SU-DHL-6 (cell line): ENCODE data around the gene MTFR1L.

Experiments
- H2AFZ ChIP-seq: fragments of 200-600 bp; sonication (generic); 2 replicates; pipeline ENCODE4 v1.6.1; 2014; ENCODE audit warnings: low read depth, mild to moderate bottlenecking, moderate library complexity, mixed read lengths, antibody characterized with exemption, low read length; ENCODE audit not compliant: severe bottlenecking
- H3F3A ChIP-seq: fragments of 200-600 bp; shearing (Covaris generic); 2 replicates; pipeline ENCODE4 v1.6.0; 2016; ENCODE audit warnings: antibody characterized with exemption, mild to moderate bottlenecking; ENCODE audit not compliant: insufficient read depth
- H3K27ac ChIP-seq: fragments of 200-600 bp; sonication (generic); 2 replicates; pipeline ENCODE4 v1.5.1; 2016; ENCODE audit warnings: low read depth, mild to moderate bottlenecking, low read length, moderate library complexity, mixed read lengths
- H3K27me3 ChIP-seq: fragments of 200-600 bp; sonication (generic), shearing (Covaris generic); 2 replicates; pipeline ENCODE4 v1.6.0; 2014; ENCODE audit warnings: mild to moderate bottlenecking, low read length
- H3K36me3 ChIP-seq: fragments of 200-600 bp; sonication (generic); 2 replicates; pipeline ENCODE4 v1.6.1; 2014; ENCODE audit warnings: mild to moderate bottlenecking, low read length, mixed read lengths
- H3K4me2 ChIP-seq: fragments of 300-600, 200-600 bp; shearing (Covaris generic), sonication (generic); 2 replicates; pipeline ENCODE4 v1.6.0; 2014; ENCODE audit warnings: low read length, low read depth, mild to moderate bottlenecking; ENCODE audit not compliant: poor library complexity, severe bottlenecking
- H3K4me3 ChIP-seq: fragments of 200-600 bp; sonication (generic); 2 replicates; pipeline ENCODE4 v1.5.1; 2014; ENCODE audit warnings: antibody characterized with exemption, low read length, mild to moderate bottlenecking, mixed read lengths; ENCODE audit not compliant: insufficient read depth, poor library complexity, severe bottlenecking
- H3K79me2 ChIP-seq: fragments of 200-600 bp; sonication (generic); 2 replicates; pipeline ENCODE4 v1.6.1; 2014; ENCODE audit warnings: mild to moderate bottlenecking, low read length, moderate library complexity; ENCODE audit not compliant: insufficient read depth
- H3K9ac ChIP-seq: fragments of 200-600 bp; sonication (generic); 2 replicates; pipeline ENCODE4 v1.7.0; 2014; ENCODE audit warnings: mild to moderate bottlenecking, low read length
- H3K9me2 ChIP-seq: fragments of 200-600 bp; sonication (generic); replicated peaks from 2 replicates; pipeline ENCODE4 v1.6.1; 2014; ENCODE audit warnings: low read length; ENCODE audit not compliant: insufficient read depth
- H3K9me3 ChIP-seq: fragments of 200-600 bp; sonication (generic); 2 replicates; pipeline ENCODE4 v1.6.1; 2014; ENCODE audit warnings: low read length, mixed read lengths; ENCODE audit not compliant: insufficient read depth
- H4K20me1 ChIP-seq: fragments of 200-600 bp; sonication (generic); 2 replicates; pipeline ENCODE4 v1.6.1; 2014; ENCODE audit warnings: low read depth, mild to moderate bottlenecking, antibody characterized with exemption, low read length, moderate library complexity, mixed read lengths
- EZH2phosphoT487 ChIP-seq: fragments of 200-600 bp; sonication (generic), shearing (Covaris generic); conservative IDR thresholded peaks from 2 replicates; pipeline ENCODE4 v1.6.1; 2018; ENCODE audit warnings: mild to moderate bottlenecking, antibody characterized with exemption, low read length, moderate library complexity, mixed read lengths
- TF ChIP-seq, protein P1 (sequence below): fragments of 200-600 bp; sonication (generic); IDR thresholded peaks from one replicate; pipeline ENCODE4 v1.5.1; 2017; ENCODE audit warnings: antibody characterized with exemption, mild to moderate bottlenecking, low read length, moderate library complexity; ENCODE audit not compliant: insufficient read depth, poor library complexity, severe bottlenecking

Gene MTFR1L

DNA sequence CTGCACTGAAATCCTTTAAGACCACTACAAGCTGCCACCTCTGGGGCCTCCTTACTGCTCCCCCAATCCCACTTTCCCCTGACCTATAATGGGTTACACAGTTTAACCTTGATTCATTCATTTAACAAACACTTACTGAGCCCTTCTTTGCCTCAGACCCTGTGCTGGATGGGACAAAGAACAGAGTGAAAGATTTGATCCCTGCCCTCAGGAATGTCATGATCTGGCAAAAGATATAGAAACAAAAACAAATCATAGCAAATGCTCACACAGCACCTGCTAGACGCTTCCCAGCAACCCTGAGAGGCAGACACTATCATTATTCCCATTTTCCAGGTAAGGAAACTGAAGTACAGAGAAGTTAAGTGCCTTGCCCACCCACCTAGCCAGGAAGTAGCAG, 46.5 kb downstream of the MTFR1L start:
- H3K4me2 ChIP-seq, result no peak overlapping the region
- H3K36me3 ChIP-seq, result no peaks in the 10 kb centered on the region
- H3K9me2 ChIP-seq, result no peaks in the 10 kb centered on the region
- H4K20me1 ChIP-seq, result no peaks in the 10 kb centered on the region
- H3K4me3 ChIP-seq, result no peak overlapping the region
- no peaks in the 10 kb centered on the region for H3F3A ChIP-seq
- no peaks in the 10 kb centered on the region for H3K9me3 ChIP-seq
- H2AFZ ChIP-seq, result no peak overlapping the region
- no peaks in the 10 kb centered on the region for H3K27me3 ChIP-seq
- TF ChIP-seq EZH2phosphoT487, result no peak
- TF ChIP-seq, protein P1, sequence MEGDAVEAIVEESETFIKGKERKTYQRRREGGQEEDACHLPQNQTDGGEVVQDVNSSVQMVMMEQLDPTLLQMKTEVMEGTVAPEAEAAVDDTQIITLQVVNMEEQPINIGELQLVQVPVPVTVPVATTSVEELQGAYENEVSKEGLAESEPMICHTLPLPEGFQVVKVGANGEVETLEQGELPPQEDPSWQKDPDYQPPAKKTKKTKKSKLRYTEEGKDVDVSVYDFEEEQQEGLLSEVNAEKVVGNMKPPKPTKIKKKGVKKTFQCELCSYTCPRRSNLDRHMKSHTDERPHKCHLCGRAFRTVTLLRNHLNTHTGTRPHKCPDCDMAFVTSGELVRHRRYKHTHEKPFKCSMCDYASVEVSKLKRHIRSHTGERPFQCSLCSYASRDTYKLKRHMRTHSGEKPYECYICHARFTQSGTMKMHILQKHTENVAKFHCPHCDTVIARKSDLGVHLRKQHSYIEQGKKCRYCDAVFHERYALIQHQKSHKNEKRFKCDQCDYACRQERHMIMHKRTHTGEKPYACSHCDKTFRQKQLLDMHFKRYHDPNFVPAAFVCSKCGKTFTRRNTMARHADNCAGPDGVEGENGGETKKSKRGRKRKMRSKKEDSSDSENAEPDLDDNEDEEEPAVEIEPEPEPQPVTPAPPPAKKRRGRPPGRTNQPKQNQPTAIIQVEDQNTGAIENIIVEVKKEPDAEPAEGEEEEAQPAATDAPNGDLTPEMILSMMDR, result no peak
- H3K27ac ChIP-seq, result no peak overlapping the region
- no peak overlapping the region for H3K9ac ChIP-seq
- H3K79me2 ChIP-seq, result no peaks in the 10 kb centered on the region

DNA sequence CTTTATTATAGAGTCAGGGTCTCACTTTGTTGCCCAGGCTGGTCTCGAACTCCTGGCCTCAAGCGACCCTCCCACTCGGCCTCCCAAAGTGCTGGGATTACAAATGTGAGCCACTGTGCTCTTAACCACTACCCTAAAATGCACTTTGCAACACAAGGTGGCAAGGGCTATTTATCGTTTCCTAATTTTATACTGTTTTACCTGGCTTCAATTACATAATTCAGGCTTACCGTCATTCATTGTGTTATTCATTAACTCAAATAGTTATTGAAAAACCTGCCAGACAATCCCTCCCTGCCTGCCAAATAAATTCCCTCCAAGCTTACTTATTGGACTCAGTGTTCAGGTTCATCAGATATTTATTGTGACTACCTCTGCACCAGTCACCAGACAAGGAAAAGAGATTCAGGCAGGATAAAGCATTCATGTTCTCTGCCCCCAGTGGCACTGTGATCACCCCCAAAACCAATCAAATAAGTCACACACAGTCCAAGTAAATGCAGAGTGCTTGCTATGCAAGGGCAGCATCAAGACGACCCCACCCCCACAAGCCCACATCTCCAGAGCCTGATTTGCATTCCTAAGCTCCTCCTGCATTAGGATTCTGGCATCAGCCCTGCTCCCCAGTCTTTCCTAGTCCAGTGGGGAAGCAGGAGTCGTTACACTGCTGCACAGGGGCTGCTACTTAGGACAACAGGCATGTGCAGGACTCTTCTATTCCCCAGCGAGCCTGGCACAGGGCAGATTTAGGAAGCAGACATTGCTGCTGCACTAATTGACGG, 47.6 kb downstream of the MTFR1L start:
- no peak overlapping the region for H3K27ac ChIP-seq
- no peak overlapping the region for H3K4me2 ChIP-seq
- no peaks in the 10 kb centered on the region for H3F3A ChIP-seq
- no peaks in the 10 kb centered on the region for H3K9me3 ChIP-seq
- no peaks in the 10 kb centered on the region for H4K20me1 ChIP-seq
- TF ChIP-seq, protein P1, result no peak
- TF ChIP-seq EZH2phosphoT487, result no peak
- H3K27me3 ChIP-seq, result no peaks in the 10 kb centered on the region
- H3K79me2 ChIP-seq, result no peaks in the 10 kb centered on the region
- no peak overlapping the region for H2AFZ ChIP-seq
- H3K36me3 ChIP-seq, result no peaks in the 10 kb centered on the region
- no peak overlapping the region for H3K9ac ChIP-seq
- H3K4me3 ChIP-seq, result no peak overlapping the region
- H3K9me2 ChIP-seq, result no peaks in the 10 kb centered on the region

DNA sequence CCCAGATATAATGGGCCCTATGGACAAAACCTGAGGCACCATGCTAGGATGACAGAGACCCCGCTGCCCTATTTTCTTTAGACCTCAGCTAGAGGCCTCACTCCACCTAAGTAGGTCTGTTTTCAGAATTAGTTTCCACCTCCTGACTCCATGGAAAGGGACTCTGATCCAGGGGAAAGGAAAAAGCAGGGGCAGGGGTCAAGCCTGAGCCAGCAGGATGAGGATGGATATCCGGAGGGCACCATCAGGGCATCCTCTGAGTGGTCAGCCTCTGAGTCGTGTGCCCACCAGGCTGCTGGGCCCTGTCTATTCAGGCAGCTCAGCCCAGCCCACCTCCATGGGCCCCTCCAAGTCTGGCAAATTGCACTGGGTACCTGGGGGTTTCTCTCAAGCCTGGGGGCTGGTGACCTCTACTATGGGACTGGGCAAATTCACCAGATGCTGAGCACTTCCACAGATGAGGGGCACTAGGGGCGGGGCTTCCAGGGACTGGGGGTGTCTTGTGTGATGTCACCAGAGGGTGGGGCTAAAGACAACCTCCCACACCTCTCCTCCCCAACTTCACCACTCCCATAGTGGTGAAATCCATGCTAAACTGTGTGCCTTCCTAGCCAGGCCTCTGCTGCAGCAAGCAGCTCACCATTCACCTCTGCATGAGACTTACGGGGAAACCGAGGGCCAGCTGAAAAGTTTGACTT, 50.3 kb downstream of the MTFR1L start:
- Histone ChIP-seq H3K36me3 (no peaks in the 10 kb centered on the region), H3F3A (no peaks in the 10 kb centered on the region), H3K4me2 (no peak overlapping the region), H3K4me3 (no peak overlapping the region), H3K9me2 (no peaks in the 10 kb centered on the region), H3K9ac (no peak overlapping the region), H3K27ac (no peak overlapping the region), H4K20me1 (no peaks in the 10 kb centered on the region), H3K27me3 (no peaks in the 10 kb centered on the region), H2AFZ (no peak overlapping the region), H3K9me3 (no peaks in the 10 kb centered on the region), H3K79me2 (no peaks in the 10 kb centered on the region)
- TF ChIP-seq EZH2phosphoT487, result no peak
- TF ChIP-seq, protein P1, result no peak
